Head of caudate nucleus (tissue), 42 donors: Measurements from ENCODE around the gene PLXNA2.

ENCODE experiments used
- DNase-seq, 42 donors: peaks; one replicate each; pipeline versions ENCODE4 v3.0.0 to v3.0.0-alpha.2; 2020 to 2021; ENCODE audit warnings: mixed read lengths in 7 of 42
- intact Hi-C: fragments of 100-400 bp; cut with DNase I; formaldehyde crosslinking; loops from one replicate; pipeline ENCODE4 v1.15.0; 2022

PLXNA2 gene

DNA sequence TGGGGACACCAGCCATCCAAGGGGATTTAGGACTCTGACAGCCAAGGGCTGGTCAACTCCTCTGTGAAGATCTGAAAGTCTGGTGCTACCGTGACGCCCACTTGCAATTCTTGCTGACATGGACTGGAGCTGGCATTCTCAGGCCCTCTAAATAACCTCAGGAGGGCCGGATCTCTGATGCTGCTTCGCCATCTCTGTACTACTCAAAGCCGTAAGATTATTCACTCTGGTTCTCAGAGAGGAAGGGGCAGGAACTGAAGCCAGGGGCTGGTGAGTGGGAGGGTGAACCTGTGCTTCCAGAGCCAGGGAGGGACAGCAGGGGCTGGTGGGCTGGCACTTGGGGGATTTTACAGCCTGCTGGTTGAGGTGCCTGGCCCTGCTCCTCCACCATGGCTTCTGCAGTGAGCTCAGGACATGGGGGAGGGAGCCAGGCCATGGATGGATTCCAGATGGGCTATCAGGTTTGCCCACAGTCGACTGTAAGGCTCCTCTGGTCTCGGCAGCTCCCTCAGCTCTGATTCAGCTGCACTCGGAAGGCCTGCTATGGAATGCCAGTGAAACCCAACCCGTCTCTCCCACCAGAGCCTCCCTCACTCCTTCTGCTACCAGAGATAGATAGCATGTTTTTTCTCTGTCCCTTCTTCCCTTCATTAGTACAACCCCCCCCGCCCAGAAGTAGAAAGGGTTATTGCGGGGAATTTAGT lies 84.5 kb downstream of the PLXNA2 start:
- intact Hi-C loops = no loop called here
- no peak for DNase-seq

DNA sequence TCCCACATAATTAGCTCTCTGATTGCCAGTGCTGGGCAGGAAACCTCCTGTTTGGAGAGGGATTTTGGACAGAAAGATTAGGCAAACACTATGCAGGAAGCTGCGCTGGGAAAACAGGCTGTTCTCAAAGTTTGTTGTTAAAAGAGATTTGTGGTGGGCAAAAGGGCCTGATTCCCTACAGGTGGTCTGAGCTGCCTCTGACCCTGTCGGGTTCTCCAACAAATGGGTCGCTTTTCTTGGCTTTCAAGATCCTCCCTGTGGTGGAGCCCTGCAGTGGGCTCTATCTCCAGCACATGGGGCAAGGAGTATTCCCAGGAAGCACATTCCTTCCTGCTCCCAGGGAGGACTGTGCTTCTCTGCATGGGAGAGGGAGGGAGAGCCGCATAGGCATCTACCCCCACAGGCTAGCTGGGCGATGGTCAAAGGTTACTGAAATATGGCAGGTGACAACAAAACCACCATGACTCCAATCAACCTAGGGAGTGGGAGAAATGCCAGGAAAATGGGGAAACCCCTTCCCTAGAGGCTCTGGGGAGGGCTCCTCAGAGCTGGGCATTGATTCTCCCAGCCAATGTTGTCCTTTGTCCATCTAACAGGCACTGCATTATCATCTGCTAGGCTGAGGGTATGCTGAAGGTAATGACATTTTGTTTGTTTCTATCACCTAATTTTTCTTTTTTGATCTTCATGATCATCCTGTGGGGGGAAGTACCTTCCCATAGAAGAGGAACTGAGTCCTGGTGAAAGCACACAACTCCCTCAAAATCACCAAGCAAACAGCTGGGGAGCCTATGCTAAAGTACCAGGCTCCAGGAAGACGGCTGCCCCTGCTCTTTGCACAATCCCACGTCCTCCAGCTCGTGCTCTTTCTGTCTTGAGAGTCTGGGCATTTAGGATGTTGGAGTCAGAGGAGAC lies 85.3 kb downstream of the PLXNA2 start:
- DNase-seq = no peak
- intact Hi-C loops = no loop called here

DNA sequence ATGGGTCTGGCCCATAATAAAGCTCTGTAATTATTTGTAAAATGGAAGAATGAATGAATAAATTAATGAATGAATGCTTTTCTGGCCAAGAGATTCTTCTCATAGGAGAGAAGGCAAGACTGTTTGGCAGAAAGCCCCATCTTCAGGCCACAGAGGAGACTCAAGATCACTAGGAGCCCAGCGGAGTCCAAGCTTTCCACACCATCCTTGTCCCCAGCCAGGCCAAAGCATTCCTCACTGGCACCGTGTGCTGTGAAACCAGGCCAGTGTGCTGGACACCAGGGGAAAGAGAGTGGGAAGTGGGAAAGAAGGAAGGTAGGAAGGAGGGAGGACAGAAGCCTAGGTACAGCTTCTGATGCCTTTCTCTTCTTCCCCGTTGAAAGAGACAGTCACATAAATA lies 86.4 kb downstream of the PLXNA2 start:
- DNase-seq = no peak
- intact Hi-C loops = no loop called here

DNA sequence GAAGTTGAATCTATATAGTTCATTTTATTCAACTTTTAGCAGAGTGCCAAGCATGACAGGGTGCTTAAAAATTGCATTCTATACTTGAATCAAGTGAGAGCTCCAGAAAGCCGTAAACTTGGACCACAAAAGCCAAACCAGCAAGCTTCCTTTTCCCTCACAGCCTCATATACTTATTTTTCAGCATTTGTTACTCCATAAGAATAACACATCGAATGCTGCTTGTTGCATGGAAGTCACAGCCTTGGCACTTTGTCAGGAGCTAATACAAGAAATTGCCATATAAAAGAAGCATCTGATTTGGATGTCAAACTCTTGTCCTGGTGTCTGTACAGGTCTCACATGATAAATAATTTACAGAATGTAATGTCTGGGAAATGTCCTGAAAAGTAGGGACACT lies 87.4 kb downstream of the PLXNA2 start:
- intact Hi-C loops = no loop called here
- no peak for DNase-seq

DNA sequence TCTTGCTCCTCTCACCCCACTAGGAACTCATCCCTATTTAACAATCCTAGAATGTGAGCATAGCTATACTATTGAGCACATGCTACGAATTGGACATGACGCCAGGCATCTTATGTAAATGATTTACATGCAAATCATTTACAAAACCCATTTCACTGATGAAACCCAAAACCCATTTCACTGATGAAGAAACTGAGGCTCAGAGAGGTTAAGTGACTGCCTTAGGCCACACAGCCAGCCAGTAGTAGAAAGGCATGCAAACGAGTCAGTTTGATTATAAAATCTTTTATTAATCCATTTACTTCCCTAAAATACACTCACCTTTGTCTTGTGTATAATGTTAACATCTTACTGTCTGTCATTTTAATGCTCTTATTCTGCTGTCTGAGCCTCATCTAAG lies 87.9 kb downstream of the PLXNA2 start:
- intact Hi-C loops = no loop called here
- no peak for DNase-seq

- intact Hi-C loops = no loop called here
- peak in 12 of 42 donors; percentile 21 to 61 (median 34) for DNase-seq
Measured at GRCh38 chr1:208154679-208155642, 89.2 kb downstream of the PLXNA2 start.

DNA sequence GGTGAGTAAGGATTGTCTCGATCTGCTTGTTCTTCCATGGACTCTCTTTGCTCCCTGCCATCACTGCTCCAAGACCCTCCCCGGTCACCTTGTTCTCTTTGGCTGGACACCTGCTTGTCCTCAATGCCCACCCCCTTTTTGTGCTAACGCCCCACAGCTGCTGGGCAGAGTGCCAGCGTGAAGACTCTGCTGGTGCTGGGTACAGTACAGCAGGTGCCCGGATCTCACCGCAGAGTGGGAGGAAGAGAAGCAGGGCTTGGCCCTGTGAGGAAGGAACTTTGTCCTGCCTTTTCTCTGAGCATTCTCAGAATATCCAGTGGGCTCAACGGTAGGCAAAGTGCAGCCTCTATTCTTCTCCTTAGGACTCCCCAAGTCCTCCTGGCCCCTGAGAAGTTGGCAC lies 90.1 kb downstream of the PLXNA2 start:
- intact Hi-C loops = no loop called here
- DNase-seq = no peak

- DNase-seq = no peak
- intact Hi-C loops = no loop called here
Measured at GRCh38 chr1:208153386-208153785, 90.8 kb downstream of the PLXNA2 start.

DNA sequence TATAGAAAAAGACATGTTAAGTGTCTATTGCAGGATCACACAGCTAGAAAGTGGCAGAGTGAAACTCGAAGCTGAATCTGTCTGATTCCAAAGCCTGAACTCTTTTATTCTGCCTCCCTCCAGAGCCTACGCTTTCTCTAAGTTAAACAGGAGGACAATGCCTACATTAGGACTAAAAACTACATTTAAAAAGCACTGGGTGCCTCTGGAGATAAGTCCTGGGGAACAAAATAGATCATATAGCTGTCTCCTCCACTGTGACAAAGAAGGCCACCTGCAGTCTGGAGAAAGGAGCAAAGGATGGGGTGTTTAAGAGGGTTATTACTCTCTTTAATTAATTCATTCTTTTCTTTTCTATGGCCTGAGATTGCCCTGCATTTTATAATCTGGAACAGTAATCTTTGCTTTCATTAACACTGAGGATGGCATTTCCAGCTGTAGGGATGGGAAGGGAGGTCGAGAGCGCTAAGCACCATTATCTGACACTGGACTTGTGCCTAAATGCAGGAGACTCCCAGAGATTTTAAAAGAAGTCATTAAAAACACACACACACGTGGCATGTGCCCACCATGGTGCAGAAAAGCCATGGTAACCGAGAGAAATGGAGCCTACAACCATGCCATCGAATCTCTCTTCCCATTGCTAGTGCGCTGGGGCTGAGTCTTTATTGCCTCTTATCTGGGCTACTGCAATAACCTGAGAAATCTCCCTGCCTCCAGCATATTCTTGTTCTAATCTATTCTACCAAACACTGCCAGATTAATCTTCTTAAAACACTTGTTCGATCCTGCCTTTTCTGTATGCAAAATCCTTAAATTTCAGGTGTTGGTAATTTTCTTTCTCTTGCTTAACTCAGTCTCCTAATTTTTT lies 92.2 kb downstream of the PLXNA2 start:
- no peak for DNase-seq
- intact Hi-C loops = no loop called here

GRCh38 chr1:208150833-208151458 lies 93.2 kb downstream of the PLXNA2 start:
- DNase-seq = peak in 12 of 42 donors; percentile 16 to 73 (median 38)
- intact Hi-C loops = no loop called here

- DNase-seq = peak in 1 of 42 donors; percentile 36
Measured at GRCh38 chr1:208149776-208150514, 94.2 kb downstream of the PLXNA2 start.

DNA sequence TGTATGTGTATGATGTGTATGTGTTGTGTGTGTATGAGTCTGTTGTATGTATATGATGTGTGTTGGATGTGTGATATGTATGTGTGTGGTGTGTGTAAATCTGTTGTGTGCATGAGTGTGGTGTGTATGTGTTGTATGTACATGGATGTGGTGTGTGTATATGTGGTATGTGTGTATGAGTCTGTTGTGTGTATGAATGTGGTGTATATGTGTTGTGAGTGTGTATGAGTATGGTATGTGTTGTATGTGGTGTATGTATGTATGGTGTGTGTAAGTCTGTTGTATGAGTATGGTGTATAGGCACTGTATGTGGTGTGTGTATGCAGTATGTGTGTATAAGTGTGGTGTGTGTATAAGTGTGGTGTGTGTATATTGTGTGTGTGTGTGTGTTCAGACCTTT lies 95.0 kb downstream of the PLXNA2 start:
- intact Hi-C loops = no loop called here
- no peak for DNase-seq

More at GRCh38 chr1:208149776-208150514, 94.2 kb downstream of the PLXNA2 start:
- intact Hi-C loops = no loop called here

- DNase-seq = no peak
- intact Hi-C loops = no loop called here
Measured at GRCh38 chr1:208148380-208148779, 95.8 kb downstream of the PLXNA2 start.

DNA sequence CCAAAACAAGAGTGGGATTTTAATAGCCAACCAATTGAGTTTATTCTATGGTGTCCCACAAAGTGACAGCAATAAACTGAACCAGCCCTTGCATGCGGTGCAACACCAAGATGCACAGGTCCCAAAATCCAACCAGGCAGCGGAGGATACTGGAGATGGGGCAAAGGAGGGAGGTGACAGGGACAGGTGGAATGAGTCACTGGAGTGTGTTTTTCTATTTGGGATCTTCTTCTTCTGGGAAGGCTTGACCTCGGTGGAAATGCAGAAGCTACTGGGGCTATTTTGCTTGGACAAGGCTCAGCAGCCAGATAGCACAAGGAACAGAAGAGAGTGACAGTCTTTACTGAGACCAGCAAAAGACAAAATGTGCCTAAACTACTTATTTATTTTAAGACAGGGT lies 97.5 kb downstream of the PLXNA2 start:
- intact Hi-C loops = no loop called here

DNA sequence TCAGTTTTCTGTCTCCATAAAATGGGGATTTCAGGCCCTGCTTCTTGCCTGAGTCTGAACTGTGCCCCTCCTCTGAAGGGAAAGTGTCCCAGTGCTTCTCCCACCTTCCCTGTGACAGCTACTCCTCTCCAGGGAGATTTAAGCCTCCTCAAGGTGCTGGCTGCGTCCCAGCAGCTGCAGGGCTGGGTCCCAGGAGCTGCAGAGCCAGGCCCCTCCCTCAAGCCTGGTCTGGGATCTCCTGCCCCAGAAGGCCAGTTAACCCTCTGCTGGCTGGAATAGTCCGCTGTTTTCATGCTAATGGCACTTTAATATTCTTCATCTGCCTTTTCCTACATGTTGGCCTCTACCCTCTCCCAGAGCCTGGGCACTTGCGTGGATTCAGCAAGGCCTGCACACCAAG lies 99.0 kb downstream of the PLXNA2 start:
- intact Hi-C loops = no loop called here
- DNase-seq = no peak

More for the DNA sequence above, 97.5 kb downstream of the PLXNA2 start:
- DNase-seq = no peak

GRCh38 chr1:208142590-208143382 lies 101.4 kb downstream of the PLXNA2 start:
- DNase-seq = no peak
- intact Hi-C loops = no loop called here
